ENCODE data around the gene SDR42E2.
"Not testable (repeated sequence)": the region's sequence is repeated elsewhere in the genome, so short reads cannot be mapped to it uniquely, and the experiment has no call there.

SDR42E2 gene

DNA sequence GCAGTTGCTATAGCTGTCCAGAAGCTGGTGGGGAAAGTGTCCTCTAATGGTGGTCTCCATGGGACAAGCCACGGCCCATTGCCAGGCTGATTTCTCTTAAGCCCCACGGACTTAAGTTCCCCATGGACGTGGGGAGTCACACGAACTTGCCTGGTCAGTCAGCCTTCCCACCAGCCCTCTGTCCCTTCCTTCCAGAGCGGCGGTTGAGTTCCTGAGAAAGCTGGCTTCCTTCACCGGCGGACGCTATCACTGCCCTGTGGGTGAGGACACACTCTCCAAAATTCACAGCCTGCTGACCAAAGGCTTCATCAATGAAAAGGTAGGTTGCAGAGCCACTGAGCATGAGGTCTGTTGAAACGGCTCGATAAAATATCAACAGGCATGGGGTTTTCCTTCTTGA, 10.0 kb upstream of the SDR42E2 start:
- TF ChIP-seq, protein P1, sequence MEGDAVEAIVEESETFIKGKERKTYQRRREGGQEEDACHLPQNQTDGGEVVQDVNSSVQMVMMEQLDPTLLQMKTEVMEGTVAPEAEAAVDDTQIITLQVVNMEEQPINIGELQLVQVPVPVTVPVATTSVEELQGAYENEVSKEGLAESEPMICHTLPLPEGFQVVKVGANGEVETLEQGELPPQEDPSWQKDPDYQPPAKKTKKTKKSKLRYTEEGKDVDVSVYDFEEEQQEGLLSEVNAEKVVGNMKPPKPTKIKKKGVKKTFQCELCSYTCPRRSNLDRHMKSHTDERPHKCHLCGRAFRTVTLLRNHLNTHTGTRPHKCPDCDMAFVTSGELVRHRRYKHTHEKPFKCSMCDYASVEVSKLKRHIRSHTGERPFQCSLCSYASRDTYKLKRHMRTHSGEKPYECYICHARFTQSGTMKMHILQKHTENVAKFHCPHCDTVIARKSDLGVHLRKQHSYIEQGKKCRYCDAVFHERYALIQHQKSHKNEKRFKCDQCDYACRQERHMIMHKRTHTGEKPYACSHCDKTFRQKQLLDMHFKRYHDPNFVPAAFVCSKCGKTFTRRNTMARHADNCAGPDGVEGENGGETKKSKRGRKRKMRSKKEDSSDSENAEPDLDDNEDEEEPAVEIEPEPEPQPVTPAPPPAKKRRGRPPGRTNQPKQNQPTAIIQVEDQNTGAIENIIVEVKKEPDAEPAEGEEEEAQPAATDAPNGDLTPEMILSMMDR (IDR thresholded peaks at IDR 0.05; ENCODE audit: low read depth, low read length, missing control alignments): no peak
- in situ Hi-C loops (cut with HindIII; ENCODE audit: low sequenced_read_pairs): no loop called here
- DNase-seq (ENCODE audit: low read depth): no peak
- no peak overlapping the region for H3K4me3 ChIP-seq (ENCODE audit: low read depth, low read length)

DNA sequence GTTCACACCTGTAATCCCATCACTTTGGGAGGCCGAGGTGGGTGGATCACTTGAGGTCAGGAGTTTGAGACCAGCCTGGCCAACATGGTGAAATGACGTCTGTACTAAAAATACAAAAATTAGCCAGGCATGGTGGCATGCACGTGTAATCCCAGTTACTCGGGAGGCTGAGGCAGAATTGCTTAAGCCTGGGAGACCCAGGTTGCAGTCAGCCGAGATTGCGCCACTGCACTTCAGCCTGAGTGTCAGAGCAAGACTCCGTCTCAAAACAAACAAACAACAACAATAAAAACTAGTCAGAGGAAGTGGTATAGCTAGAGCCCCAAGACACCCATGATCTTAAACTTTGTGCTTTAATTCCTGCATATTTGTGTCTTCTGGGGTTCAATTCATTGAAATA, 9.2 kb upstream of the SDR42E2 start:
- H3K4me3 ChIP-seq (ENCODE audit: low read depth, low read length); in situ Hi-C loops (cut with HindIII; ENCODE audit: low sequenced_read_pairs); DNase-seq (ENCODE audit: low read depth): not testable (repeated sequence)

DNA sequence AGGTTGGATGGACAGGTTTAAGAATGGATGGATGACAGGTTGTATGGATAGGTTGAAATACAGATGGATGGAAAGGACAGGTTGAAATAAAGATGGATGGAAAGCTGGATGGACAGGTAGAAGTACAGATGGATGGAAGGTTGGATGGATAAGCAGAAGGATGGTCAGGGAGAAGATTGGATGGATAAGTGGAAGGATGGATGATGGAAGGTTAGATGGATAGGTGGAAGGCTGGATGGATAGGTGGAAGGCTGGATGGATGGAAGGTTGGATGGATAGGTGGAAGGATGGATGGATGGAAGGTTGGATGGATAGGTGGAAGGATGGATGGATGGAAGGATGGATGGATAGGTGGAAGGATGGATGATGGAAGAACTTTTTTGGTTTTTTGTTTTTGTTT, 905 bp upstream of the SDR42E2 start:
- in situ Hi-C loops (cut with HindIII; ENCODE audit: low sequenced_read_pairs): no loop called here
- no peak overlapping the region for H3K4me3 ChIP-seq (ENCODE audit: low read depth, low read length)
- no peak for DNase-seq (ENCODE audit: low read depth)
- TF ChIP-seq, protein P1 (IDR thresholded peaks at IDR 0.05; ENCODE audit: low read depth, low read length, missing control alignments): no peak

DNA sequence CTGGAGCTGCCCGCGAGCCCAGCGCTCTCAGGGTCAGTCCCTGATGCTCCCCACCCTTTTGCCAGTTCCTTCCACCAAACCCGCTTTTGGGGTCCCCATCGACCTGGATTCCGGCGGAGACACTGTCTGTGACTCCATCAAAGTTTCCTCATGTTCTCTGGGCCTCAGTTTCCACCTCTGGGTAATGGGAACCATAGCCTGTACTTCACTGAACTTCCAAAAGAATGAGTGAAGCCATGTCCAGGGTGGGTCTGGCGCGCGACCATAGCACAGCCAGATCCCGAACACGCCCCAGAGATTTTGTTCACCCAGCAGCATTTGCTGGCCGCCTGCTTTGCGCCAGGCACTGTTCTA, 327 bp downstream of the SDR42E2 start:
- TF ChIP-seq, protein P1 (IDR thresholded peaks at IDR 0.05; ENCODE audit: low read depth, low read length, missing control alignments): no peak
- in situ Hi-C loops (cut with HindIII; ENCODE audit: low sequenced_read_pairs): no loop called here
- no peak overlapping the region for H3K4me3 ChIP-seq (ENCODE audit: low read depth, low read length)
- no peak for DNase-seq (ENCODE audit: low read depth)

DNA sequence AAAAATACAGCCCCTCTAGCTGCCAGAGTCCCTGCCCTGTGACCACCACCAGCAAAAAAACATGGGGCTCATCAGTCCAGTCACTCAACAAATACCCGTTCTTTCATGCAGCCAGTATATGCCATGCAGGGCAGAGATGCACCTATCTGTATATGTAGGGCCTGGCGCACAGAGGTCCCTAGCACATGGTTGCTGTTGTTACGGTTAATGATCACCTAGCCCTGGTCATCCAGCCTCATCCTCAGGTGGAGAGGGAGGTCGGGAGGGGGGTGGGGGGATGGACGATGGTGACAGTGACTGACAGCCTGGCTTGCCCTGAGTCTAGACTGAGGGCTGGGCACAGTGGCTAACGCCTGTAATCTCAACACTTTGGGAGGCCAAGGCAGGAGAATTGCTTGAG, 1.5 kb downstream of the SDR42E2 start:
- in situ Hi-C loops (cut with HindIII; ENCODE audit: low sequenced_read_pairs): no loop called here
- no peak overlapping the region for H3K4me3 ChIP-seq (ENCODE audit: low read depth, low read length)

DNA sequence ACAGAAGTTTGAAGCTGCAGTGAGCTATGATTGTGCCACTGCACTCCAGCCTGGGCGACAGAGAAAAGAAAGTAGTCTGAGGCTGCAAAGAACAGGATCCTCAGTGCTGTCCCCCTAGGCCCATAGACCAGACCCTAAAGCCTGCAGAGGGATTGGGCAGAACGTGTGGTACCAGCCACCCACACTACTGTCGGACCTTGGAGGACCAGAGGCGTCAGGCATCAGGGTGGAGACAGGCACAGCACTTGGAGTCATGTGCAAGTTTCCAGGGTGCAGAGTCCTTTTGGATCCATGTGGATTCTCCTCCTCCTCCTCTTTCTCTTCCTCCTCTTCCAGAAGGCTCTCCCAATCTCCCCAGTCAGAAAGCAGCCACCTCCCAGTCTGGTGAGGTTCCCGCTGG, 2.2 kb downstream of the SDR42E2 start:
- in situ Hi-C loops (cut with HindIII; ENCODE audit: low sequenced_read_pairs): no loop called here
- TF ChIP-seq, protein P1 (IDR thresholded peaks at IDR 0.05; ENCODE audit: low read depth, low read length, missing control alignments): no peak

More for the DNA sequence above, 1.5 kb downstream of the SDR42E2 start:
- TF ChIP-seq, protein P1 (IDR thresholded peaks at IDR 0.05; ENCODE audit: low read depth, low read length, missing control alignments): no peak
- DNase-seq (ENCODE audit: low read depth): no peak

DNA sequence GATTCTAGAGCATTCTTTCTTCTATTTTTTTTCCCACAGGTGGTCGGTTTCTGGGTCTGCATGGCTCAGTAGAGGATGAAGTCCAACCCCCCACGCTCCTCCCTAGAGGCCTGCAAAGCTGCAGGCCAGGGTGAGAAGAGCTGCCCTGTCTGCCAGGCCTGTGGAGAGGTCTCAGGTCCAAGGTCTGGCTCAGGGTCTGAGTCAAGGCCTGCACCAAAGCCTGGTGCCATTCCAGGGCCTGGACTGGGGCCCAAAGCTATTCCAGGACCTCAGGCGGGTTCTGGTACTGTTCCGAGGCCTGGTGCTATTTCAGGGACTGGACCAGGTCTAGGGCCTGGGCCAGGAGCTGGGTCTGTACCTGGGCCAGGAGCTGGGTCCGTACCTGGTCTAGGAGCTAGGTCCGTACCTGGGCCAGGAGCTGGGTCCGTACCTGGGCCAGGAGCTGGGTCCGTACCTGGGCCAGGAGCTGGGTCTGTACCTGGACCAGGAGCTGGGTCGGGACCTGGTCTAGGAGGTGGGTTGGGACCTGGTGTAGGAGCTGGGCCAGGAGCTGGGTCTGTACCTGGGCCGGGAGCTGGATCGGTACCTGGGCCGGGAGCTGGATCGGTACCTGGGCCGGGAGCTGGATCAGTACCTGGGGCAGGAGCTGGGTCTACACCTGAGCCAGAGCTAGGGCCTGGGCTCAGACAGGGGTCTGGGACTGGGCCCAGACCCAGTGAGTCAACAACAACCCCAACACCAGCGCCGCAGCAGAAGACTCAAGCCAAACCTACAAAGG, 3.4 kb downstream of the SDR42E2 start:
- no peak overlapping the region for H3K4me3 ChIP-seq (ENCODE audit: low read depth, low read length)
- in situ Hi-C loops (cut with HindIII; ENCODE audit: low sequenced_read_pairs): no loop called here
- TF ChIP-seq, protein P1 (IDR thresholded peaks at IDR 0.05; ENCODE audit: low read depth, low read length, missing control alignments): no peak

More for the DNA sequence above, 2.2 kb downstream of the SDR42E2 start:
- H3K4me3 ChIP-seq (ENCODE audit: low read depth, low read length): no peak overlapping the region
- no peak for DNase-seq (ENCODE audit: low read depth)

More for the DNA sequence above, 3.4 kb downstream of the SDR42E2 start:
- no peak for DNase-seq (ENCODE audit: low read depth)

All from astrocyte of the cerebellum (primary cell).